Panc1 (cell line): ENCODE measurements around the gene PHTF2. TPM values are rescaled to one million over a fixed set of nuclear protein-coding genes. Genes with fewer than 3 reads are reported as not detected.

ENCODE experiments used
- ATAC-seq: fragments of 200-7000 bp; cut with Tn5 transposase; 2 replicates; pipeline ENCODE4 v1.9.1; 2020; ENCODE audit warnings: mild to moderate bottlenecking, moderate library complexity
- BruUV-seq: library from RNA; stranded (reverse); fragments of 400-500 nt; replicated peaks from 2 replicates; lab custom pipeline; 2021; lab: Mats Ljungman, UMichigan
- CTCF ChIA-PET: fragments of 300-600 bp; sonication (Branson Sonifier 250); formaldehyde crosslinking; loops from one replicate; lab custom pipeline; 2022; ENCODE audit warnings: antibody characterized with exemption; lab: Charles Lee
- POLR2A ChIA-PET: fragments of 300-600 bp; sonication (Branson Sonifier 250); formaldehyde crosslinking; loops from one replicate; lab custom pipeline; 2022; ENCODE audit warnings: antibody characterized with exemption; lab: Charles Lee
- DNase-seq: peaks from one replicate; pipeline ENCODE4 v3.0.0-alpha.2; 2010; ENCODE audit warnings: low read depth, low spot score
- H3K27ac ChIP-seq: 2 replicates; pipeline ENCODE4 v1.5.1; 2011; ENCODE audit warnings: mild to moderate bottlenecking, low read length, inconsistent platforms
- H3K27me3 ChIP-seq: fragments of 200-500 bp; sonication (Bioruptor generic); 2 replicates; pipeline ENCODE4 v1.6.0; 2014; ENCODE audit warnings: low read length, inconsistent platforms; ENCODE audit not compliant: control insufficient read depth, insufficient read depth
- H3K36me3 ChIP-seq: fragments of 200-500 bp; sonication (Bioruptor generic); 2 replicates; pipeline ENCODE4 v1.5.1; 2014; ENCODE audit warnings: inconsistent platforms, mild to moderate bottlenecking, low read length, moderate library complexity; ENCODE audit not compliant: control insufficient read depth, insufficient read depth
- H3K4me1 ChIP-seq: 2 replicates; pipeline ENCODE4 v1.5.1; 2011; ENCODE audit warnings: inconsistent platforms, mild to moderate bottlenecking, low read length, moderate library complexity; ENCODE audit not compliant: control insufficient read depth, insufficient read depth
- H3K4me3 ChIP-seq, 2 experiments: 2 replicates each; pipeline ENCODE4 v1.5.1; 2011 to 2012; ENCODE audit warnings: low read depth in 2 of 2, low read length in 2 of 2, mild to moderate bottlenecking in 2 of 2, inconsistent platforms in 1 of 2, moderate library complexity in 1 of 2
- H3K9me3 ChIP-seq: fragments of 200-500 bp; sonication (Bioruptor generic); 2 replicates; pipeline ENCODE4 v1.5.1; 2014; ENCODE audit warnings: low read depth, mild to moderate bottlenecking, inconsistent platforms, low read length, moderate library complexity; ENCODE audit not compliant: control insufficient read depth, insufficient read depth
- CTCF ChIP-seq: fragments of 450-650 bp; IDR thresholded peaks from 2 replicates; pipeline ENCODE4 v1.5.1; 2017; ENCODE audit warnings: mild to moderate bottlenecking
- POLR2AphosphoS5 ChIP-seq: IDR thresholded peaks from 2 replicates; pipeline ENCODE4 v1.6.1; 2012; ENCODE audit warnings: mild to moderate bottlenecking, low read depth, low read length, moderate library complexity
- REST ChIP-seq, 2 experiments: IDR thresholded peaks; 2 replicates each; pipeline ENCODE4 v1.6.1; 2011 to 2012; ENCODE audit warnings: low read depth in 2 of 2, control low read depth in 1 of 2, low read length in 1 of 2, mild to moderate bottlenecking in 1 of 2, moderate library complexity in 1 of 2; ENCODE audit not compliant: insufficient read depth in 1 of 2
- SIN3A ChIP-seq: IDR thresholded peaks from 2 replicates; pipeline ENCODE4 v1.6.1; 2012; ENCODE audit warnings: low read depth, mild to moderate bottlenecking, low read length, moderate library complexity, borderline replicate concordance; ENCODE audit not compliant: insufficient read depth
- TCF7L2 ChIP-seq: IDR thresholded peaks from 2 replicates; pipeline ENCODE4 v1.6.1; 2011; ENCODE audit warnings: mild to moderate bottlenecking, low read depth, low read length, inconsistent platforms
- in situ Hi-C: cut with HindIII; loops from 2 replicates; pipeline ENCODE4 v1.10.0; 2016; ENCODE audit warnings: low sequenced_read_pairs, low pct_unique_long_range_greater_than_20kb
- intact Hi-C: fragments of 100-400 bp; cut with micrococcal nuclease; formaldehyde crosslinking; loops from one replicate; pipeline ENCODE4 v1.10.0; 2022; ENCODE audit not compliant: unreplicated experiment
- total RNA-seq: library from RNA; stranded (reverse); gene quantifications from one replicate; pipeline ENCODE4 v1.2.1, GENCODE V29; 2021; ENCODE audit not compliant: unreplicated experiment

The PHTF2 gene
- total RNA-seq, 1 experiment from 2014 or later, result 61.5 TPM

GRCh38 chr7:77979219-77979618 lies 180.6 kb downstream of the PHTF2 start:
- TF ChIP-seq REST (IDR thresholded peaks at IDR 0.05; ENCODE audit: insufficient read depth in 1 of 2, low read depth in 2 of 2, low read length in 1 of 2) (no peak), POLR2AphosphoS5 (no peak)
- no peaks in the 10 kb centered on the region for H3K36me3 ChIP-seq
- no peaks in the 10 kb centered on the region for H3K4me1 ChIP-seq
- no peak for ATAC-seq
- DNase-seq, result no peak
- POLR2A ChIA-PET, result no interaction called here
- no peak overlapping the region for H3K27ac ChIP-seq
- CTCF ChIA-PET, result no interaction called here
- H3K4me3 ChIP-seq, result no peak overlapping the region
- in situ Hi-C loops, result no loop called here
- BruUV-seq, result no TSS peak
- intact Hi-C loops, result no loop called here
- no peaks in the 10 kb centered on the region for H3K27me3 ChIP-seq
- no peaks in the 10 kb centered on the region for H3K9me3 ChIP-seq

- Histone ChIP-seq H3K27me3 (no peaks in the 10 kb centered on the region), H3K27ac (no peak overlapping the region), H3K36me3 (no peaks in the 10 kb centered on the region), H3K4me3 (no peak overlapping the region), H3K4me1 (no peaks in the 10 kb centered on the region), H3K9me3 (no peaks in the 10 kb centered on the region)
- intact Hi-C loops (no loop called here), in situ Hi-C loops (no loop called here)
- POLR2A ChIA-PET, result no interaction called here
- TF ChIP-seq SIN3A, result no peak
- TF ChIP-seq CTCF, result no peak
- no peak for TF ChIP-seq REST (IDR thresholded peaks at IDR 0.05; ENCODE audit: insufficient read depth in 1 of 2, low read depth in 2 of 2, low read length in 1 of 2)
- TF ChIP-seq TCF7L2, result no peak
- no peak for TF ChIP-seq POLR2AphosphoS5
- ATAC-seq (no peak), DNase-seq (no peak)
- CTCF ChIA-PET, result no interaction called here
- no TSS peak for BruUV-seq
These were observed 181.6 kb downstream of the PHTF2 start for GRCh38 chr7:77980087-77980713.
